C4-2B (cell line): ENCODE results near the gene PLBD2.

Experiments
- ZFX ChIP-seq: fragments of 450-650 bp; IDR thresholded peaks from 2 replicates; pipeline ENCODE4 v1.6.1; 2017
- TF ChIP-seq, protein P1 (sequence below): fragments of 450-650 bp; conservative IDR thresholded peaks from 2 replicates; pipeline ENCODE4 v1.5.1; 2017; ENCODE audit warnings: mild to moderate bottlenecking

- TF ChIP-seq, protein P1, sequence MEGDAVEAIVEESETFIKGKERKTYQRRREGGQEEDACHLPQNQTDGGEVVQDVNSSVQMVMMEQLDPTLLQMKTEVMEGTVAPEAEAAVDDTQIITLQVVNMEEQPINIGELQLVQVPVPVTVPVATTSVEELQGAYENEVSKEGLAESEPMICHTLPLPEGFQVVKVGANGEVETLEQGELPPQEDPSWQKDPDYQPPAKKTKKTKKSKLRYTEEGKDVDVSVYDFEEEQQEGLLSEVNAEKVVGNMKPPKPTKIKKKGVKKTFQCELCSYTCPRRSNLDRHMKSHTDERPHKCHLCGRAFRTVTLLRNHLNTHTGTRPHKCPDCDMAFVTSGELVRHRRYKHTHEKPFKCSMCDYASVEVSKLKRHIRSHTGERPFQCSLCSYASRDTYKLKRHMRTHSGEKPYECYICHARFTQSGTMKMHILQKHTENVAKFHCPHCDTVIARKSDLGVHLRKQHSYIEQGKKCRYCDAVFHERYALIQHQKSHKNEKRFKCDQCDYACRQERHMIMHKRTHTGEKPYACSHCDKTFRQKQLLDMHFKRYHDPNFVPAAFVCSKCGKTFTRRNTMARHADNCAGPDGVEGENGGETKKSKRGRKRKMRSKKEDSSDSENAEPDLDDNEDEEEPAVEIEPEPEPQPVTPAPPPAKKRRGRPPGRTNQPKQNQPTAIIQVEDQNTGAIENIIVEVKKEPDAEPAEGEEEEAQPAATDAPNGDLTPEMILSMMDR: no peak
- no peak for TF ChIP-seq ZFX
Measured at GRCh38 chr12:113422886-113423669, 64.7 kb downstream of the PLBD2 start.
